Epithelial cell of esophagus (primary cell): ENCODE data around the gene IPCEF1.

Experiments used
- DNase-seq: peaks from one replicate; pipeline ENCODE4 v3.0.0; 2010; ENCODE audit warnings: low read depth
- H3K4me3 ChIP-seq: 2 replicates; pipeline ENCODE4 v1.5.1; 2011; ENCODE audit warnings: mild to moderate bottlenecking, low read length, control low read depth
- CTCF ChIP-seq: IDR thresholded peaks from 2 replicates; pipeline ENCODE4 v1.5.1; 2011; ENCODE audit warnings: low read depth, mild to moderate bottlenecking, low read length, control low read depth, inconsistent platforms; ENCODE audit not compliant: insufficient read depth; ENCODE audit errors: missing control alignments

Gene IPCEF1

DNA sequence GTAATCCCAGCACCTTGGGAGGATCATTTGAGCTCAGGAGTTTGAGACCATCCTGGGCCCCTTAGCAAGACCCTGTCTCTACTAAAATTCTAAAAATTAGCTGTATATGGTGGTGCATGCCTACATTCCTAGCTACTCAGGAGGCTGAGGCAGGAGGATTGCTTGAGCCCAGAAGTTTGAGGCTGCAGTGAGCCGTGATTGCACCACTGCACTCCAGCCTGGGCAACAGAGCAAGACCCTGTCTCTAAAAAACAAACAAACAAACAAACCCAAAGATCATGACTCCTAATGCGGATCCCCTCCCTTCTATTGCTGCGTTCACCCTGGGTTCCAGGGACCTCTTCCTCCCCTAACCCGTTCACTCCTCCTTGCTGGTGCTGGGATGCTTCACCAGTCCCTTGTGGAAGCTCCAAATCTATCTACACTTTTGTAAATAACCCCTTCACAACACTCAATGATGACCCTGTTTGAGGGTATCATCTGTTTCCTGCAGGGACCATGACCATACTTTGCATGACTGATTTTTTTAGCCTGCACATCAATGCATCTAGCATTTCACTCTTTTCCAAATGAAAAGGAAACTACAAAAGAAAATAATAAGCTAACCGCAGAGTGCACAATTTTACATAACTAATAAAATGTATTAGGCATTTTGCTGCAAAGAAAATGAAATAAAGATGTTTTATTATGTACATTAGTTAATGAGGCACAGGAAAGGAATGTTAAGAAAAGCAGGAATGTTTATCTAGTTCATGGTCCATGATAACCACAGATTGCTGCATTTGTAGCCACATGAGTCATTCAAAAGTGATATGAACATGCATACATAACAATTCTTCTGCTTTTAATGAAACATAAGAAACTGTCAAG lies 30.5 kb upstream of the IPCEF1 start:
- no peak overlapping the region for H3K4me3 ChIP-seq
- DNase-seq, result peak; percentile 82
- no peak for TF ChIP-seq CTCF

- no peak for DNase-seq
- TF ChIP-seq CTCF, result no peak
- H3K4me3 ChIP-seq, result no peak overlapping the region
These were observed 27.6 kb upstream of the IPCEF1 start for GRCh38 chr6:154384191-154384590.

GRCh38 chr6:154383273-154383672 lies 26.7 kb upstream of the IPCEF1 start:
- no peak for DNase-seq
- TF ChIP-seq CTCF, result no peak
- no peak overlapping the region for H3K4me3 ChIP-seq

DNA sequence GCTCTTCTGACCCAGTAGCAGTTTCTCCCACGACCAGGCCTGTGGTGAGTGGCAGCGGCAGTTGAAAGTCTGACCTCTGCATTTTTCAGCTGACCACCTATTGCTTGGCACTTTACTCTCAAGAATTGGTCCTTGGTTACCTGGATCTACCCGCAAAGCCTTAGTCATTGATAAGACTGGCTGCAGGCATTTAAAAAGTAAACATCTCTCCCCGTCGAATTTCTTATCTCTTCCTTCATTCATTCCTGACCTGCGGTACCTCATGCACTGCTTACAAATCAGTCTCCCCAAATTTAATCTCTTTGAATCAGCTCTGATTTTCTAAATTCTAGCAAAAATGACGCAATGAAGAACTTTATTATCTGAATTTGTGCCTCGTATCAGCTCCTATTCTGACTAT lies 26.1 kb upstream of the IPCEF1 start:
- H3K4me3 ChIP-seq, result no peak overlapping the region
- TF ChIP-seq CTCF, result no peak
- no peak for DNase-seq

DNA sequence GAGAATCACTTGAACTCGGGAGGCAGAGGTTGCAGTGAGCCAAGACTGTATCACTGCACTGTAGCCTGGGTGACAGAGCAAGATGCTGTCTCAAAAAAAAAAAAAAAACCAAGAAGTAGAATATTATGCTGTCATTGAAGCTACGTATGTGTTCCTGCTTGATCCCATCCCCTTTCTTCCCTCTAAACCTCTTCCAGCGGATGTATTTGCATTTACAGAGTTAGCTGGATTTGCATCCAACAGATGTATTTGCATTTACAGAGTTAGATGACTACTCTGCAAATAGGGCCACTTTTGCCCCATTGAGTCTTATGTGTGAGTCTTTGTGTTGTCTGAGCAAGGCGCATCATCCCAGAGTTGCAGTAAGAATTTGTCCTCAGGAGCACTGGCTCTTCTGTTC lies 24.9 kb upstream of the IPCEF1 start:
- no peak overlapping the region for H3K4me3 ChIP-seq
- no peak for DNase-seq
- no peak for TF ChIP-seq CTCF

- no peak overlapping the region for H3K4me3 ChIP-seq
- no peak for TF ChIP-seq CTCF
- no peak for DNase-seq
These were observed 24.1 kb upstream of the IPCEF1 start for GRCh38 chr6:154380741-154381140.

GRCh38 chr6:154379585-154379984 lies 23.0 kb upstream of the IPCEF1 start:
- DNase-seq, result no peak
- TF ChIP-seq CTCF, result no peak
- no peak overlapping the region for H3K4me3 ChIP-seq
